Esophagus squamous epithelium (tissue), 4 donors: ENCODE data around the gene PRRT1B.

ENCODE experiments used
- CTCF ChIP-seq, 6 experiments: fragments of 450-650 bp in 4 of 6; fragments of 200-600 bp in 2 of 6; sonication (generic) in 2 of 6; IDR thresholded peaks; one replicate each; pipeline ENCODE4 v1.5.1; 2016 to 2019; ENCODE audit warnings: antibody characterized with exemption in 6 of 6, mild to moderate bottlenecking in 4 of 6, moderate library complexity in 4 of 6
- POLR2A ChIP-seq, 4 donors: fragments of 450-650 bp; IDR thresholded peaks; one replicate each; pipeline ENCODE4 v1.6.1; 2017; ENCODE audit warnings: antibody characterized with exemption in 4 of 4, mild to moderate bottlenecking in 4 of 4, moderate library complexity in 3 of 4

GRCh38 chr9:131522257-131523085 is 22.9 kb upstream of the PRRT1B start:
- TF ChIP-seq CTCF (IDR thresholded peaks at IDR 0.05) (no peak), POLR2A (IDR thresholded peaks at IDR 0.05) (no peak)
